Pericardium fibroblast (primary cell): ENCODE measurements around the gene CAPN8. TPM values are rescaled to one million over a fixed set of nuclear protein-coding genes. Genes with fewer than 3 reads are reported as not detected.

Experiments used
- total RNA-seq: library from RNA; depleted of rRNA; stranded (reverse); fragments of >200 nt; gene quantifications from 2 replicates; pipeline ENCODE4 v1.2.3, GENCODE V29; 2015

Gene CAPN8
- total RNA-seq, result not detected in 2 replicates

GRCh38 chr1:223665592-223666312, at the start of gene CAPN8:
CAPN8 (minus strand) TSS chr1:223665701; CDS start chr1:223665646, 55 bp downstream.

GRCh38 chr1:223712194-223712849, 46.8 kb upstream of the CAPN8 start, which contains the start of gene CAPN2:
CAPN2 (plus strand) TSS chr1:223712539; CDS start chr1:223712641, 102 bp downstream.

Other genes starting within 250 kb of the CAPN8 start
- 102 and 132 TPM in 2 replicates for gene CAPN2, start 46.8 kb upstream of the CAPN8 start, total RNA-seq
- gene TP53BP2, start 180.2 kb upstream of the CAPN8 start, total RNA-seq, result 12.1 and 17.9 TPM in 2 replicates